Ascending aorta (tissue), 2 donors: ENCODE results near the gene NPDC1. TPM values are rescaled to one million over a fixed set of nuclear protein-coding genes. Genes with fewer than 3 reads are reported as not detected.

Source experiments
- DNase-seq, 2 donors: peaks; one replicate each; pipeline ENCODE4 v3.0.0-alpha.2; 2019; ENCODE audit warnings: low spot score in 2 of 2
- H3K27ac ChIP-seq, 2 donors: fragments of 200-600 bp; sonication (generic); one replicate each; pipeline ENCODE4 v1.5.1; 2016 to 2017; ENCODE audit warnings: mild to moderate bottlenecking in 1 of 2
- H3K27me3 ChIP-seq: fragments of 200-600 bp; sonication (generic); one replicate; pipeline ENCODE4 v1.5.1; 2017
- H3K36me3 ChIP-seq, 2 donors: fragments of 200-600 bp; sonication (generic); one replicate each; pipeline ENCODE4 v1.5.1; 2016
- H3K4me1 ChIP-seq, 2 donors: fragments of 200-600 bp; sonication (generic); one replicate each; pipeline ENCODE4 v1.5.1; 2016 to 2017; ENCODE audit warnings: mild to moderate bottlenecking in 1 of 2
- H3K4me3 ChIP-seq, 2 donors: fragments of 200-600 bp; sonication (generic); one replicate each; pipeline ENCODE4 v1.5.1; 2016 to 2017; ENCODE audit warnings: mild to moderate bottlenecking in 1 of 2
- H3K9me3 ChIP-seq, 2 donors: fragments of 200-600 bp; sonication (generic); one replicate each; pipeline ENCODE4 v1.5.1; 2016
- intact Hi-C: fragments of 100-400 bp; cut with DNase I; formaldehyde crosslinking; loops from one replicate; pipeline ENCODE4 v1.15.1; 2023
- total RNA-seq: library from RNA; depleted of rRNA; stranded (reverse); fragments of >200 nt; gene quantifications from one replicate; pipeline ENCODE4 v1.1.0, GENCODE V29; 2016
- TF ChIP-seq, protein P1 (sequence below), 3 experiments: fragments of 200-600 bp in 2 of 3; fragments of 450-650 bp in 1 of 3; sonication (generic) in 2 of 3; IDR thresholded peaks; one replicate each; pipeline ENCODE4 v1.5.1; 2016 to 2019; ENCODE audit warnings: antibody characterized with exemption in 3 of 3, mild to moderate bottlenecking in 1 of 3, moderate library complexity in 1 of 3

The NPDC1 gene
- total RNA-seq, 1 donor from 2014 or later, result 579 TPM

DNA sequence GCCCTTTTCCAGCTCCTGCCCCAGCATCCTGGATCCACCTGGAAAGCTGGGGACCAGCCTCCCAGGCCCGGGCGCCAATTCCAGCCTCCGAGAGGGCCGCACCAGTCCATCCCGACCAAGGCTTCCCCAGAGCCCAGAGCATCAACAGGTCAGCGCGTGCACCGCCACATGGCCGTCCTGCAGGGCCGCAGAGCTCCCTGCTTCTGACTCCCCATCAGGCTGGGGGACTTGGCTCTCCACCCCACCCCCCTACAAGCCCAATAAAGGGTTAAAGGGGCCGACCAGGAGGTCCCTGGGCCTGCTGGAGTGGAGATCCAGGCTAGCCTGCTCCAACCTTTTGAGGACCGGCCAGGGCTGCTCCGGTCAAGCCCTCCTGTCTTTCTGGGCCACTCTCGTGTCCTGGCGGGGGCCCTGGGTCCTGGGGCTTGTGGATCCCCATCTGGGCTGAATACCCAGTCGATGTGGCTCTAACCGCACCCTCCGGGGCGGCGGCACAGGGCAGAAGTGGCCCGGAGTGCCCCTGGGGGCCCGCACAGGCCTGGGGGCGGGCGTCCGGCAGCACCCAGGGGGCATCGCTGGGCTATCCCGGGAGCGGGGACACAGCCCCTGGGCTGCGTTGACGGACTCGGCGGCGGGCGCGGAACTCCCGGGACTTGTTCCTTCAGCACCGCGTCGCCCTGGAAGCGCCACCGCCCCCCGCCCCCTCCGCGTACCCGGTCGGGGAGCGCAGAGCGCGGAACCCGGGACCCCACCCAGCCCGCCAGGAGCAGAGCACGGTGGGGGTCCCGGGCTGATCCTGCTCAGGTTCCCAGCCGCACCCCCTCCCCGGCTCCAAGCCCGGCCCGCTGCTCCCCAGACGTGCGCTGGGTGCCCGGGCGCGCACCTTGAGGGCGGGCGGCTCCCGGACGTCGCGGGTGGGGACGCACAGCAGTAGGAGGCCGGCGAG is 7.3 kb upstream of the NPDC1 start:
- H3K27ac ChIP-seq, result no peak overlapping the region

DNA sequence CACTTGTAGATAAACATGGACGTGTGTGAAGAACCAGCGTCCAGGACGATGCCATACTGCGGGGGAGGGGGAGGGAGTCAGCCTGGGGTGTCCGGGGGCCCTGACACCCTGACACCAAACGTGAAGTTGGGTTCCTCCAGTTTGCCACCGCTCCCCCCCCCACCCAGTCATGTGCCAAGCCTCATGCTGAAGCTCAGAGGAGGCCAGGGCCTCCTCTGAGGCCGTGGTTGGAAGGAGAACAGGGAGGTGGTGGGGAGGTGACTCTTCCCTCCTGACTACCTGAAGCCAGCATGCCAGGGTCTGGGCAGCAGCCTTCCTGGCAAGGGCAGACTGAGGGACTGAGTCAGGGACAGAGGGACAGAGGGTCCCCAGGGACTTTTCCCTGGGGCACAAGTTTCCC is 6.3 kb upstream of the NPDC1 start:
- DNase-seq, result no peak
- Histone ChIP-seq H3K4me1 (peaks cover 5 to 16% of the 10 kb centered on the region in 2 donors), H3K27ac (no peak overlapping the region), H3K9me3 (no peaks in the 10 kb centered on the region), H3K27me3 (peaks cover 29% of the 10 kb centered on the region), H3K4me3 (no peak overlapping the region), H3K36me3 (no peaks in the 10 kb centered on the region)
- TF ChIP-seq, protein P1, sequence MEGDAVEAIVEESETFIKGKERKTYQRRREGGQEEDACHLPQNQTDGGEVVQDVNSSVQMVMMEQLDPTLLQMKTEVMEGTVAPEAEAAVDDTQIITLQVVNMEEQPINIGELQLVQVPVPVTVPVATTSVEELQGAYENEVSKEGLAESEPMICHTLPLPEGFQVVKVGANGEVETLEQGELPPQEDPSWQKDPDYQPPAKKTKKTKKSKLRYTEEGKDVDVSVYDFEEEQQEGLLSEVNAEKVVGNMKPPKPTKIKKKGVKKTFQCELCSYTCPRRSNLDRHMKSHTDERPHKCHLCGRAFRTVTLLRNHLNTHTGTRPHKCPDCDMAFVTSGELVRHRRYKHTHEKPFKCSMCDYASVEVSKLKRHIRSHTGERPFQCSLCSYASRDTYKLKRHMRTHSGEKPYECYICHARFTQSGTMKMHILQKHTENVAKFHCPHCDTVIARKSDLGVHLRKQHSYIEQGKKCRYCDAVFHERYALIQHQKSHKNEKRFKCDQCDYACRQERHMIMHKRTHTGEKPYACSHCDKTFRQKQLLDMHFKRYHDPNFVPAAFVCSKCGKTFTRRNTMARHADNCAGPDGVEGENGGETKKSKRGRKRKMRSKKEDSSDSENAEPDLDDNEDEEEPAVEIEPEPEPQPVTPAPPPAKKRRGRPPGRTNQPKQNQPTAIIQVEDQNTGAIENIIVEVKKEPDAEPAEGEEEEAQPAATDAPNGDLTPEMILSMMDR (IDR thresholded peaks at IDR 0.05), result no peak
- intact Hi-C loops, result no loop called here

More for the DNA sequence above, 7.3 kb upstream of the NPDC1 start:
- Histone ChIP-seq H3K4me1 (peaks cover 5 to 16% of the 10 kb centered on the region in 2 donors), H3K9me3 (no peaks in the 10 kb centered on the region), H3K36me3 (no peaks in the 10 kb centered on the region), H3K4me3 (peak overlapping the region in 1 of 2 donors; percentile 36), H3K27me3 (peaks cover 28% of the 10 kb centered on the region)
- TF ChIP-seq, protein P1 (IDR thresholded peaks at IDR 0.05), result no peak
- DNase-seq, result no peak
- intact Hi-C loops, result no loop called here

DNA sequence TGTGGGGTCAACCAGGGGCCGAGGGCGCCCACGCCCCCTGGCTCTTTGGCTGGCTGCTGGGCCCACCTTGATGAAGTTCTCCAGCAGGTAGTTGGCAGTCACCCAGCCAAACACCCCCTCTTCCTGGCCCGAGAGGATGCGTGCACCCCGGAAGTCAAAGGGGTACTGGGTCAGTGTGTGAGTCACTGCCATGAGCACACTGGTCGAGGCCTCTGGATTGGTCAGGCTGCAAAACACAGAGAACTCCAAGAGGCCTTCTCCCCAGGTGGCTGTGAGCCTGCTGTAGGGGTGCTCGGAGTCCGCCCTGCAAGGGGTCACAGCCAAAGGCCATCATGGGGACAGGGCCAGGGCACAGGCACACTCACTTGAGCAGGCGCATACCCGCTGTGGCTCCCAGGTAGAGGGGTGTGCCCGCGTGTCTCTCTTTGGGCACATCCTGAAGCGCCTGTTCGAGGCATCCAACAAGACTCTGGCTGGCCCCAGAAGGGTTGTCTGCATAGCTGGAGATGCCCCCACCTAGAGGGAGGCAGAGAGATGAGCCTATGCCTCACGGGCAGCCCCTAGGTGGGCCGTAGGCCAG is 5.3 kb upstream of the NPDC1 start:
- H3K27me3 ChIP-seq, result peaks cover 34% of the 10 kb centered on the region

DNA sequence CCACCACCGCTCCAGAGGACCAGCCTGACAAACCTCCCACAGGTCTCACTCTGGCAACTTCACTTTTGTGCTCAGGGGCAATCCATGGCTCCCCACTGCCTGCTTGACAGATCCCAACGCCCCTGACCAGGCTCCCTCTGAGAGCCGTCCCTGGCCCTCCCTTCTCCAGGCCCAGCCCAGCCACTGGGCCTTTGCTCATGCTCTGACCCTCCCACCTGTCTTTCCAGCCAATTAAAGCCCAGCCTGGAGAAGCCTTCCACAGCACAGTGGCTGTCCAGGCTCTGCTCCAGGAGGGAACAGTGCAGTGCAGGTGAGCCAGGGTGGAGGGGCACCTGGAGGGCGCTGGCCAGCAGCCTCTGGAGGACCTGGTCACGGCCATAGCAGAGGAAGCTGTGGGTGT is 4.6 kb upstream of the NPDC1 start:
- intact Hi-C loops, result no loop called here
- H3K27me3 ChIP-seq, result peaks cover 34% of the 10 kb centered on the region
- no peaks in the 10 kb centered on the region for H3K36me3 ChIP-seq
- H3K4me3 ChIP-seq, result no peak overlapping the region
- no peak for DNase-seq
- H3K9me3 ChIP-seq, result no peaks in the 10 kb centered on the region
- TF ChIP-seq, protein P1 (IDR thresholded peaks at IDR 0.05), result no peak
- peaks cover 5 to 20% of the 10 kb centered on the region in 2 donors for H3K4me1 ChIP-seq
- H3K27ac ChIP-seq, result no peak overlapping the region

More for the DNA sequence above, 5.3 kb upstream of the NPDC1 start:
- intact Hi-C loops, result no loop called here
- TF ChIP-seq, protein P1 (IDR thresholded peaks at IDR 0.05), result no peak
- Histone ChIP-seq H3K27ac (no peak overlapping the region), H3K4me3 (no peak overlapping the region), H3K36me3 (no peaks in the 10 kb centered on the region), H3K9me3 (no peaks in the 10 kb centered on the region), H3K4me1 (peaks cover 5 to 20% of the 10 kb centered on the region in 2 donors)
- DNase-seq, result no peak

DNA sequence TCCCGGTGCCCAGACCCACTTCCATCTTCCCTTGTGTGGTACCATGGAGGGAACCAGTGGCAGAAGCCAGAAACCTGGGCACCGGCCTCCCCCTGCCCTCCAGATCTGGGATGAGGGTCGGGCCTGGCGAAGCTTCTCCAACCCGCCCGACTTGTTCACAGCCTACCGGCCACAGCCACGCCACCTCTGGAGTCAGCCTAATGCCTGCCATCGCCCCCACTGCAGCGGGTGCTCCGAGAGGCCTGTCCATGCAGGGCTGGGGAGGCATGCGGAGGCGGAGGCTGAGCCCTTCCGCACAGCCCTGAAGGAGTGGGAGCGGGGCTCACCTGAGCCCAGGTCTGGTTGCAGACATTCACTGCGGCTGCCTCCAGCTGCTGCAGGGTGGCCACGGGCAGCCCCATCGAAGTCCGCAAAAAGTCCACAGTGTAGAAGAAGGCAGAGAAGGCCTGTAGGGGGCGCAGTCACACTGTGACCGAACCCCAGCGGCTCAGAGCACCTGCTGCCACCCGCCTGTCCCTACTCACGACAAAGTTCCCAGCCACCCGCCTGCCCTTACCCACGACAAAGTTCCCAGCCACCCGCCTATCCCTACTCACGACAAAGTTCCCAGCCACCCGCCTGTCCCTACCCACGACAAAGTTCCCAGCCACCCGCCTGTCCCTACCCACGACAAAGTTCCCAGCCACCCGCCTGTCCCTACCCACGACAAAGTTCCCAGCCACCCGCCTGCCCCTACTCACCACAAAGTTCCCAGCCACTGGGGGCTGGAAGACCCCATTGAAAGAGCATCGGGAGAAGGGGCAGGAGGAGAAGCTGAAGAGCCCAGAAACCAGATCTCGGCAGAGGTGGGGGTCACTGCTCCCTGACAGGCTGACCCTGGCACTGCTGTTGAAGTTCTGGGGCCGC is 3.8 kb upstream of the NPDC1 start:
- Histone ChIP-seq H3K4me3 (no peak overlapping the region), H3K36me3 (no peaks in the 10 kb centered on the region), H3K27ac (no peak overlapping the region), H3K27me3 (peaks cover 34% of the 10 kb centered on the region), H3K9me3 (no peaks in the 10 kb centered on the region), H3K4me1 (peaks cover 3 to 20% of the 10 kb centered on the region in 2 donors)
- TF ChIP-seq, protein P1 (IDR thresholded peaks at IDR 0.05), result peak in 1 of 3 experiments; percentile 31
- intact Hi-C loops, result no loop called here
- no peak for DNase-seq
